NB4 (cell line): ENCODE data around the gene LAMC2.

Experiments
- CTCF ChIP-seq: IDR thresholded peaks from one replicate; pipeline ENCODE4 v1.5.1; 2012; ENCODE audit warnings: low read depth, low read length
- POLR2A ChIP-seq: IDR thresholded peaks from 2 replicates; pipeline ENCODE4 v1.6.1; 2011; ENCODE audit warnings: mild to moderate bottlenecking; ENCODE audit not compliant: insufficient read length; ENCODE audit errors: extremely low read depth

- TF ChIP-seq CTCF (no peak), POLR2A (no peak)
These were observed 107.2 kb downstream of the LAMC2 start for GRCh38 chr1:183293241-183293640.
